Activated T-cell treated with anti-CD3 and anti-CD28 coated beads for 24 hours (primary cell): Measurements from ENCODE around the gene AGAP9.
"Not testable (repeated sequence)": the region's sequence is repeated elsewhere in the genome, so short reads cannot be mapped to it uniquely, and the experiment has no call there.

Experiments
- DNase-seq: peaks from one replicate; pipeline ENCODE4 v3.0.0-alpha.2; 2020; ENCODE audit warnings: low read depth

The AGAP9 gene

DNA sequence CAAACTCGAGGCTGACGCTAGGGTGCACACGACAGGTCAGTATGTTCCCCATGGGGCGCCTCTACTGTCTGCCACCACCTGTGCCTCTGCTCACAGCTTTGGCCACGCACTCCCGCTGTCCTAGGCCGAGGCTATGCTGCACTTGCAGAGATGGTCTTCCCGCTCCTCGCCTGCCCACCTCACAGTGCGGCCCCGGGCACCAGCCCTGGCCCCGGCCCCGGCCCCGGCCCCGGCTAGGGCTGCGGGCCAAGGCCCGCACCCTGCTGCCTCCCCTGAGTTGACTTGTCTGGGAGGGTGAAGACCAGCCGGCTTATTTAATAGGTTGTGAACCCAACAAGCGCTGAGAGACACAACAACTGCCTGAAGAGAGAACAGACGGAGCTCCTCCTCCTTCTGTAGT lies at the start of gene AGAP9:
TSS of gene AGAP9 (minus strand) at position 164 of the 400 bp plus-strand sequence. CDS start at position 52, 112 bp downstream.
- not testable (repeated sequence) for DNase-seq

GRCh38 chr10:47571138-47571912 lies 47.9 kb upstream of the AGAP9 start:
- not testable (repeated sequence) for DNase-seq

DNA sequence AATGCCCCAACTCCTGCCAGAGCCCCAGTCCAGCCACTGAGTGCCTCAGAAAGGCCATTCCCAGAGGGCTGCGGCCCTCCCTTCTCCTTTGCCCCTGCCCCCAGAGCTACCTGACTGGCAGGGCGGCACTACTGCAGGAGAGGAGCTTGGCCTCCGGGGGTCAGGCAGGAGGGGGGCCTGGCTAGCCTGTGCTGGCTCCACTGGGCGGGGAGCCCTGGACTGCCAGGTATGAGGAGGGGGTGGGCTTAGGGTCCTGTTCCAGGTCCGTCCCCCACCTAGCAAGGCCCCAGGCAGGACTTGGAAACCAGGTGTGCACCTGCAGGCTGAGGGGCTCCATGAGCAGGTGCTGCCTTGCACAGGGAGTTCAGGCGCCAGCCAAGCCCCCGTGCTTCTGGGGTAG lies 43.3 kb upstream of the AGAP9 start:
- DNase-seq, result not testable (repeated sequence)

DNA sequence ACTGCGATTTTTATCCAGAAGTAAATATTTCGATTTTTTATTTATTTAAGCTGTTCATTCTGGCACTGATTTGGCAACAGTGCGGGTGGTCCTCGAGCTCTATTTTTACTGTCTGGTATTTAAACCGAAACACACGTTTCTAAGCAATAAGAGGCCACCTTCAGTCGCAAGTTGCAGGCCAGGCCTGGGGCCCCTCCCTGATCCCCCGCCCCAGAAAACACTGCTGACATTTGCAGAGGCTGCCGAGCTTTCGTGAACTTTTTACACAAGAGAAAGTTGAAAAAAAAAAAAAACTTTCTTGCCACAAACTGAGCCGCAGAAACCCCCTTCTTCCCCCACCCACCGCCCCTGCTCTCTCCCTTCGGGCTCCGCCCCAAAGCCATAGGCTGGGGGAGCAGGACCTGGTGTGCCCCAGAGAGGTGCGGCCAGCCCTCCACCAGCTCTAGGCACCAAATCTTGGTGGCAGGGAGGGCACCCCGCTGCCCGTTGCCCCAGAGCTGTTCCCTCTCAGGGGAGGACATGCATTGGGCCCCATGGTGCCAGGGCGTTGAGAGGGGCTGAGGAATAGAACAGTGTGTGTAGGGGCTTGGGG lies 42.8 kb upstream of the AGAP9 start:
- DNase-seq, result not testable (repeated sequence)

GRCh38 chr10:47565517-47565920 lies 42.1 kb upstream of the AGAP9 start:
- DNase-seq, result not testable (repeated sequence)

DNA sequence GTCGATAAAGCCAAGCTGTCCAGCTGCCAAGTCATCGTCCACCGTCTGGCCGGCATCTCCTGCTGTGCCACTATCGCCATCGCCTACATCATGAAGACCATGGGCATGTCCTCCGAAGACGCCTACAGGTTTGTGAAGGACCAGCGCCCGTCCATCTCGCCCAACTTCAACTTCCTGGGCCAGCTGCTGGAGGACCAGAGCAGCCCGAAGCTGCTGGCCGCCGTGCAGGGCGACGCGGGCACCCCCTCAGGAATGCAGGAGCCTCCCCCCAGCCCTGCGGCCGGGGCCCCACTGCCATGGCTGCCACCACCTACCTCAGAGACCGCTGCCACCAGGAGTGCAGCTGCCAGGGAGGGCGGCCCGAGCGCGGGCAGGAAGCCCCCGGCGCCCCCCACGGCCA lies 41.5 kb upstream of the AGAP9 start:
- not testable (repeated sequence) for DNase-seq

GRCh38 chr10:47564318-47564717 lies 40.9 kb upstream of the AGAP9 start:
- not testable (repeated sequence) for DNase-seq

DNA sequence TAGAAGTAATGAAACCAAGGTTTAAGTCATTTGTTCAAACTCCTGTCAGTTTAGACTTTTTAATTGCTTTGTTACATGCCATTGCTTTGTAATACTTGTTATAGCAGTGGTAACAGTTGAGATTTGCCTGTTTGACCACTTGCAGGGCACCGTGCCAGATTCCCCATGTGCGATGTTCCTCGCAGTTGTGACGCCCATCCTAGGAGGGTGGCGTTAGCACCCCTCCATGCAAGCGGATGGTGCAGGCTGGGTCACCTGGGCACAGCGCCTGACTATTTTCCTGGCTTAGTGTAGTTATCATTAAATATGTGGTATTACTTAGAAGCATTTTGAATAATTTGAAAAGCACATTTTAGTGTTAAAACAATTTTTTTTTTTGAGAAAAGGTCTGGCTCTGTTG lies 37.0 kb upstream of the AGAP9 start:
- DNase-seq, result not testable (repeated sequence)

GRCh38 chr10:47559718-47560308 lies 36.4 kb upstream of the AGAP9 start:
- not testable (repeated sequence) for DNase-seq

- DNase-seq, result not testable (repeated sequence)
Measured at GRCh38 chr10:47558109-47558508, 34.7 kb upstream of the AGAP9 start.

GRCh38 chr10:47557616-47558015 lies 34.2 kb upstream of the AGAP9 start:
- DNase-seq, result not testable (repeated sequence)

DNA sequence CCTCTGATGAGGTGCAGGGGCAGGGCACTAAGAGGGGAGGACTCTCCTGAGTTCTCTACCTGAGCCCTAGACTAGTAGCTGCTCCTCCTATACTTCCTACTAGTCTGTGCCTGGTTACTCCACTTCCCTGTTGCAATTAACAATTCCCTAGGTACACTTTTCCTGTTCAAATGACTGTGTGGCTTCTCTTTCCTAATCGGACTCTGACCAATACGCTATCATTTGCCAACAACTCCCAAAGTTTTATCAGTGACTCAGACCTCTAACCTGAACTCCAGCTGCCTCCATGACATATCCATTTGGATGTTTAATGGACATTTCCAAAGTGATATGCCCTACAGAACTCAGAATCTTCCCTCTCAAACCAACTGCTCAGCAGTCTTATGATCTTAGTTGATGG lies 31.9 kb upstream of the AGAP9 start:
- not testable (repeated sequence) for DNase-seq

DNA sequence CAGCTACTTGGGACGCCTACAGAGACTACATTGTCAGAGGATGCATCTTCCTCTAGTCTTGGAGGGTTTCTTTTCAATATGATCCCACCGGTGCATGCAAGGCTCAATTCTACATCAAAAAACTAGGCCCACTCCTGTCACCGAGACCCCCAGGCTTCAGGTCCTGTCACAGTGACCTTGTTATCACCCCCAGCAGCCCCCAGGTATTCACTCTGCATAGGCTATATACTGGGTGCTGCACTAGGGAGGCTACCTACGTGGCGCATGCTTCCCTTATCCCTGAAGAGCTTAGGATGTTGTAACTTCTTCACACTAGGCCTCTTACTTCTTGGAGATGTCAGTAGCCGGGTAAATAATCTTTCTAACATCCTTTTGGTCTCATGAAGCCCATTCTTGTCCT lies 31.1 kb upstream of the AGAP9 start:
- not testable (repeated sequence) for DNase-seq

DNA sequence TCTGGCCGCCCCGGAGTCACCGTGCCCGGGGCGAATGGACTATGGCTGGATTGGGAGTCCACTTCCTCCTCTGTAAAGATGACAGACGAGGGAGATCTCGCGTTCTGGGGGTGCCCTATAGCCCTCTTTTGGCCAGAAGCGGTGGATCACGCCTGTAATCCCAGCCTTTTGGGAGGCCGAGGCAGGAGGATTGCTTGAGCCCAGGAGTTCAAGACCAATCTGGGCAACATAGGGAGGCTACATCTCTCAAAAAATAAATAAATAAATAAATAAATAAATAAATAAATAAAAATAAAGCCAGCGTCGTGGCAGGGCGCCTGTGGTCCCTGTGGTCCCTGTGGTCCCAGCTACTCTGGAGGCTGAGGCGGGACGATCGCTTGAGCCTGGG lies 30.4 kb upstream of the AGAP9 start:
- DNase-seq, result not testable (repeated sequence)

DNA sequence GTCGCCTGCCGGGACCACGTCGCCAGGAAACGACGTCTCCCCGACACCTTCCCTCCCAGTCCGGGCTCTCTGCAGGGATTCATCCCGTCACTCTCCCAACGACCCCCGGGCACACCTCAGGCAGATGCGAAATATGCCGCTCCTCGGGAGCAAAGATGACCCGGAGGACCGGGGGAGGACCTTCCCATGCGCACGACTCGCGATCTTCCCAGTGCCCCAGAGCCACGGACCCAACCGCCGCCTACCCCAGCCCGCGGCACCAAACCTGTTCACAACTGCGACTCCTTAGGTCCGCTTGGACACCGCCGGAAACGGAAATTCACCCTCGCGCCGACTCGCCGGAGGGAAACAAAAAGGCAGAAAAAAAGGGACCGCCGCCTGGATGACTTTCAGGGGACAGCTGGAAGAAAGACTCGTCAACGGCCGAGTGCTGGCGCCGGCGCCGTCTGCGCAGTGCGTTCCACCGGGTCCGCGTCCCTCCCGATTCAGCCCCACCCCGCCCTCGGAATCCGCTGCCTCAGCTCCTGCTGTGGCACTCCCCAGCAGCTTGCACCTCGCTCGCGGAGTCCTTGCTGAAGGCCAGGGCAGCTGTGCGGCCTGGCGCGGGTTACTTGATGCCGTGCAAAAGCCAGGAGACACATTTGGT lies 29.9 kb upstream of the AGAP9 start:
- DNase-seq, result peak; percentile 82

- DNase-seq, result peak; percentile 39
Measured at GRCh38 chr10:47552719-47553118, 29.3 kb upstream of the AGAP9 start.

DNA sequence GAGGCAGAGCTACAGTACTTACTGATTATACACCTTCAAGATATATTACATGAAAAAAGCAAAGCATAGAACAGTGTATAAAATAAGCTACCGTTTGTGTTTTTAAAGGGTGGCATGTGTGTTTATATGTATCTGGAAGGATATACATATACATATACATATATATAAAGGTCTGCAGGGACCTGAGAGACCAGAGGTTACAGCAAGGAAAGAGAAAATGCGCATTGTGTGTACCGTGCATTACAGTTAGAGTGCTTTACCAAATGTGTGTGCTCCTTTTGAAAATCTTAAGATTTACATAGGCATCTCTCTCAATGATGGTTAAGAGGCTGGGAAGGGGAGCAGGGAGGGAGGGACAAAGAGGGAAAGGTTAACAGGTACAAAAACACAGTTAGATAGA lies 23.8 kb upstream of the AGAP9 start:
- DNase-seq, result not testable (repeated sequence)

DNA sequence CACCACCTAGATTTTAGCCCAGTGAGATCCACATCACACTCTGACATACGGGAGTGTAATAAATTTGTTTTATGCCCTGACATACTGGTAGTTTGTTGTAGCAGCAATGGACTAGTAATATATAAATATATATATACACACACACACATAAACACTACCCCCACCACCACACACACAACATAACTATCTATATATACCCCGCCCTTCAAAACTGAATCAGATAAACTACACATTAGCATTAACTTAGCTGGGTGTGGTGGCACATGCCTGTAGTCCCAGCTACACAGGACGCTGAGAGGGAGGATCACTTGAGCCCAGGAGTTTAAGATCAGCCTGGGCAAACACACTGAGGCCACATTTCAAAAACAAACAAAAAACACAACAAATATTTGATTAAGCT lies 13.0 kb upstream of the AGAP9 start:
- not testable (repeated sequence) for DNase-seq

DNA sequence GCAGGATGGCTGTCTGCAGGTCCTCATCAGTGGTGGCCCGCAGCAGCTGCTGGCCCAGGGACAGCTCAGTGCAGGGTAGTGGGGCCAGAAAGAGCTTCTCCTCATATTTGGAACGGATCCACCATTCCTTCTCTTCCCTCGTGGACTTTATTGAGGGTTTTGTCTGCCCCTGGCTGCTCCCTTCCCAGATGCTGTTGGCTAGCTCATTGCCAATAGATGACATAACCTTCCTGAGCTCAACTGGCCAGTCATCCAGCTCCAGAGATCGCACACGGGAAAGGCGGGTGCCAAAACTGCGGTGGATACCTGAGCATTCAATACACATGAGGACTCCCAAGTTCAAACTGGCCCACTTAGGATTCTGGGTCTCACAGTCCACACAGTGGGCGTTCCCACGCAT lies 21.1 kb downstream of the AGAP9 start:
- not testable (repeated sequence) for DNase-seq

- DNase-seq, result not testable (repeated sequence)
Measured at GRCh38 chr10:47494226-47494625, 29.2 kb downstream of the AGAP9 start.

DNA sequence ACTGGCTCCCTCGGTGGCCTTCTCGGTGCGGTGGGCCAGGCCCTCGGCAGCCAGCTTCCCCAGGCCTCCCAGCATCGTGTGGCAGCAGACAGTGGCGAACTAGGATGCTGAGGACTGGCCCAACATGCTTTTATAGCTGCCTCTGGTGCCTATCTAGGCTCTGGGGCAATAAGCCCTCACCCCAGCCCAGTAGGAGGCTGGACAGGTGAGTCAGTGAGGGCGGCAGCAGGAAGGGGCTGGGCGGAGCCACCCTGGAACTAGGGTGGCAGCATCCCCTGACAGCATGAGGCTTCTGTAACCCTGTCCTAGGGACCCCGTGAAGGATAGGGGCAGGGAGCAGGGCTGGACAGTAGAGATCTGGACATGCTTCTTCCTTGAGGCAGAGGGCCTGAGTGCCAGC lies 31.8 kb downstream of the AGAP9 start, which contains the start of gene FAM25G:
TSS of gene FAM25G (minus strand) at position 101 of the 400 bp plus-strand sequence. CDS start at position 75, 26 bp downstream.
- not testable (repeated sequence) for DNase-seq

- DNase-seq, result not testable (repeated sequence)
Measured at GRCh38 chr10:47489630-47490029, 33.8 kb downstream of the AGAP9 start.
